Fibroblast of skin of abdomen (primary cell): Measurements from ENCODE around the gene RLN2. TPM values are rescaled to one million over a fixed set of nuclear protein-coding genes. Genes with fewer than 3 reads are reported as not detected.
"Not testable (repeated sequence)": the region's sequence is repeated elsewhere in the genome, so short reads cannot be mapped to it uniquely, and the experiment has no call there.

ENCODE experiments used
- DNase-seq: peaks from one replicate; pipeline ENCODE4 v3.0.0-alpha.2; 2013
- polyA plus RNA-seq, 2 experiments: library from polyadenylated mRNA; unstranded; fragments of 120-200 nt; gene quantifications; one replicate each; pipeline ENCODE4 v1.2.1, GENCODE V29; 2013; ENCODE audit not compliant: insufficient read length in 2 of 2

Gene RLN2
- not detected for polyA plus RNA-seq (2013, experiment 1 of 2; ENCODE audit: insufficient read length)
- polyA plus RNA-seq (2013, experiment 2 of 2; ENCODE audit: insufficient read length): not detected

- DNase-seq: not testable (repeated sequence)
Measured at GRCh38 chr9:5303840-5304795, at the start of gene RLN2. TSS of gene RLN2 (minus strand) at chr9:5304716. CDS start at chr9:5304580, 136 bp downstream.

GRCh38 chr9:5354184-5354583 lies 49.7 kb upstream of the RLN2 start:
- no peak for DNase-seq

GRCh38 chr9:5352637-5353248 lies 48.2 kb upstream of the RLN2 start:
- DNase-seq: no peak

GRCh38 chr9:5338992-5339981 lies 34.8 kb upstream of the RLN2 start, which contains the start of gene RLN1:
TSS of gene RLN1 (minus strand) at chr9:5339876. CDS start at chr9:5339746, 130 bp downstream.
- DNase-seq: not testable (repeated sequence)

- no peak for DNase-seq
Measured at GRCh38 chr9:5336688-5337087, 32.2 kb upstream of the RLN2 start.

- DNase-seq: not testable (repeated sequence)
Measured at GRCh38 chr9:5331276-5331675, 26.8 kb upstream of the RLN2 start.

GRCh38 chr9:5326893-5327548 lies 22.5 kb upstream of the RLN2 start:
- DNase-seq: no peak

GRCh38 chr9:5326187-5326586 lies 21.7 kb upstream of the RLN2 start:
- no peak for DNase-seq

- not testable (repeated sequence) for DNase-seq
Measured at GRCh38 chr9:5321601-5322000, 17.1 kb upstream of the RLN2 start.

GRCh38 chr9:5321058-5321457 lies 16.5 kb upstream of the RLN2 start:
- no peak for DNase-seq

- not testable (repeated sequence) for DNase-seq
Measured at GRCh38 chr9:5316406-5316805, 11.9 kb upstream of the RLN2 start.

- no peak for DNase-seq
Measured at GRCh38 chr9:5315187-5315923, 10.8 kb upstream of the RLN2 start.

- no peak for DNase-seq
Measured at GRCh38 chr9:5310851-5311250, 6.3 kb upstream of the RLN2 start.

- no peak for DNase-seq
Measured at GRCh38 chr9:5305741-5306140, 1.2 kb upstream of the RLN2 start.

GRCh38 chr9:5301544-5301943 lies 3.0 kb downstream of the RLN2 start:
- no peak for DNase-seq

- DNase-seq: peak; percentile 74
Measured at GRCh38 chr9:5292141-5292540, 12.4 kb downstream of the RLN2 start.

GRCh38 chr9:5288591-5288990 lies 15.9 kb downstream of the RLN2 start:
- DNase-seq: no peak

GRCh38 chr9:5286262-5286661 lies 18.3 kb downstream of the RLN2 start:
- no peak for DNase-seq

- DNase-seq: no peak
Measured at GRCh38 chr9:5278486-5278885, 26.0 kb downstream of the RLN2 start.

GRCh38 chr9:5274770-5275169 lies 29.7 kb downstream of the RLN2 start:
- no peak for DNase-seq

GRCh38 chr9:5269249-5269715 lies 35.2 kb downstream of the RLN2 start:
- peak; percentile 82 for DNase-seq
